Thyroid gland (tissue), 4 donors: ENCODE data around the gene HK1. TPM values are rescaled to one million over a fixed set of nuclear protein-coding genes. Genes with fewer than 3 reads are reported as not detected.
A peak's percentile ranks its signal among the peaks of the same experiment; 100 is the strongest.

Experiments used
- DNase-seq, 2 donors: peaks; one replicate each; pipeline ENCODE4 v3.0.0-alpha.2; 2019
- H3K27ac ChIP-seq, 3 donors: fragments of 200-600 bp; sonication (generic); 1 replicate in 2 of 3; 2 replicates in 1 of 3; pipeline ENCODE4 v1.5.1; 2016 to 2019; ENCODE audit warnings: mild to moderate bottlenecking in 1 of 3, moderate library complexity in 1 of 3
- H3K27me3 ChIP-seq: fragments of 200-600 bp; sonication (generic); one replicate; pipeline ENCODE4 v1.5.1; 2019
- H3K36me3 ChIP-seq, 2 donors: fragments of 200-600 bp; sonication (generic); one replicate each; pipeline ENCODE4 v1.5.1; 2016 to 2019
- H3K4me1 ChIP-seq, 2 donors: fragments of 200-600 bp; sonication (generic); one replicate each; pipeline ENCODE4 v1.5.1; 2017 to 2019
- H3K4me3 ChIP-seq, 3 donors: fragments of 200-600 bp; sonication (generic); replicated peaks in 1 of 3; 1 replicate in 2 of 3; 2 replicates in 1 of 3; pipeline ENCODE4 v1.5.1; 2016; ENCODE audit warnings: mild to moderate bottlenecking in 1 of 3
- H3K9me3 ChIP-seq: fragments of 200-600 bp; sonication (generic); one replicate; pipeline ENCODE4 v1.5.1; 2017
- POLR2A ChIP-seq, 2 donors: fragments of 450-650 bp; IDR thresholded peaks; one replicate each; pipeline ENCODE4 v1.6.1; 2017; ENCODE audit warnings: antibody characterized with exemption in 2 of 2, mild to moderate bottlenecking in 2 of 2, moderate library complexity in 1 of 2
- WGBS, 2 donors: methylation state at CpG; one replicate each; pipeline ENCODE4 v1.1.5; 2017; 5-methylcytosine and 5-hydroxymethylcytosine counted together
- intact Hi-C: fragments of 100-400 bp; cut with DNase I; formaldehyde crosslinking; loops from one replicate; pipeline ENCODE4 v1.15.1; 2023
- total RNA-seq, 4 donors: library from RNA; depleted of rRNA; stranded (reverse); fragments of >200 nt; gene quantifications; one replicate each; pipeline ENCODE4 v1.2.3, GENCODE V29; 2016
- TF ChIP-seq, protein P1 (sequence below), 6 experiments: fragments of 200-600 bp in 3 of 6; fragments of 450-650 bp in 3 of 6; sonication (generic) in 3 of 6; IDR thresholded peaks; one replicate each; pipeline ENCODE4 v1.5.1; 2016 to 2019; ENCODE audit warnings: antibody characterized with exemption in 6 of 6, mild to moderate bottlenecking in 2 of 6, inconsistent platforms in 1 of 6, moderate library complexity in 1 of 6

Gene HK1
- total RNA-seq, 4 donors from 2014 or later, result 106 to 231 (median 189) TPM

DNA sequence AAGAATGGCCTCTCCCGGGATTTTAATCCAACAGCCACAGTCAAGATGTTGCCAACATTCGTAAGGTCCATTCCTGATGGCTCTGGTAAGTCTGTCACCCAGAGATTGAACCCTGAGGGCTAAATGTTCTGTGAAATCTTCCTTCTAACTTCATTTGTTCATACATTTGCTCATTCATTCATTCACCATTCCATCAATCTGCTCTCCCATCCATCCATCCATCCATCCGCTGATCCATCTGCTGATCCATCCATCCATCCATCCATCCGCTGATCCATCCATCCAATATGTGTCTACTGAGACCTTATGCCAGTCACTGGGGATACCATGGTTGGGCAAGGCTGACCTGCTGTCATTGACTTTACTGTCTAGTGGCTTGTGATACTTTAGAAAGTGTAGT is 65.6 kb downstream of the HK1 start:
- no peak for TF ChIP-seq POLR2A (IDR thresholded peaks at IDR 0.05)
- TF ChIP-seq, protein P1, sequence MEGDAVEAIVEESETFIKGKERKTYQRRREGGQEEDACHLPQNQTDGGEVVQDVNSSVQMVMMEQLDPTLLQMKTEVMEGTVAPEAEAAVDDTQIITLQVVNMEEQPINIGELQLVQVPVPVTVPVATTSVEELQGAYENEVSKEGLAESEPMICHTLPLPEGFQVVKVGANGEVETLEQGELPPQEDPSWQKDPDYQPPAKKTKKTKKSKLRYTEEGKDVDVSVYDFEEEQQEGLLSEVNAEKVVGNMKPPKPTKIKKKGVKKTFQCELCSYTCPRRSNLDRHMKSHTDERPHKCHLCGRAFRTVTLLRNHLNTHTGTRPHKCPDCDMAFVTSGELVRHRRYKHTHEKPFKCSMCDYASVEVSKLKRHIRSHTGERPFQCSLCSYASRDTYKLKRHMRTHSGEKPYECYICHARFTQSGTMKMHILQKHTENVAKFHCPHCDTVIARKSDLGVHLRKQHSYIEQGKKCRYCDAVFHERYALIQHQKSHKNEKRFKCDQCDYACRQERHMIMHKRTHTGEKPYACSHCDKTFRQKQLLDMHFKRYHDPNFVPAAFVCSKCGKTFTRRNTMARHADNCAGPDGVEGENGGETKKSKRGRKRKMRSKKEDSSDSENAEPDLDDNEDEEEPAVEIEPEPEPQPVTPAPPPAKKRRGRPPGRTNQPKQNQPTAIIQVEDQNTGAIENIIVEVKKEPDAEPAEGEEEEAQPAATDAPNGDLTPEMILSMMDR (IDR thresholded peaks at IDR 0.05), result no peak
- DNase-seq, result no peak
- Histone ChIP-seq H3K27ac (peak overlapping the region in 2 of 3 donors; percentile 86 to 92), H3K4me3 (no peak overlapping the region), H3K27me3 (no peaks in the 10 kb centered on the region), H3K4me1 (peaks cover 64 to 80% of the 10 kb centered on the region in 2 donors), H3K36me3 (peaks cover 0 to 9% of the 10 kb centered on the region in 2 donors), H3K9me3 (no peaks in the 10 kb centered on the region)
- intact Hi-C loops, result no loop called here
- whole genome bisulfite sequencing, 2 donors, result 95 to 99% methylated on average over 4 of the region's 4 CpGs

DNA sequence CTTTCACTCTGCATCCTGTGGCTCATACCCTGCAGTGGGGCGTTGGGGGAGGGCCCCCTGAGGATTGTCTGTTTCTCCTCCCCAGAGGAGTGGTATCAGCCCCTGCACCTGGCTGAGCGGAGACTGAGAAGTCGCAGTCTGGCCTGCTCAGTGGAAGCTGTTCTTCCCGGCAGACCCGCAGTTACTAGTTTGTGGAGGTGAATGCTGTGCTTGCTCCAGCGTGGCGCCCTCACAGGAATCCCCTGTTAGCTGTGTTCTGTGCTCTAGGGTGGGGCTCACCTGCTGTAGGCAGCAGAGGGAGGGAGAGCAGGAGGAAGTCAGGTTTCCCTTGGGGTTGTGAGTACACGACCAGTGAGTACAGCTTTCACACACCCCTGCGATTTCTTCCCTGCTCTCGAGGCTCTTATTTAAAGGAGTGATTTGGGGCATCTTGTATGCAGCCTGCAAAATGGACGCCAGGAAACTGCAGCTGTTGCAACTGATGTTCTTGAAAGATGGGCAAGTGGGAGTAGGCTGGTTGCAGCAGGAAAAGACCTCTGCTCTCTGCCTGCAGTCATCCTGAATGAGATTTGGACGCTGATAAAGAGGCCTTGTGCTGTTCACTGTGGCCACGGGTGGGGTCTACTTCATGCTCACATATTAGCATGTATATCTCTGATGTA is 66.4 kb downstream of the HK1 start:
- DNase-seq, result peak; percentile 44 to 54
- peaks cover 61 to 80% of the 10 kb centered on the region in 2 donors for H3K4me1 ChIP-seq
- 50% methylated on average over 12 to 13 of the region's 13 CpGs for WGBS, 2 donors
- TF ChIP-seq, protein P1 (IDR thresholded peaks at IDR 0.05), result no peak
- H3K27me3 ChIP-seq, result no peaks in the 10 kb centered on the region
- no peaks in the 10 kb centered on the region for H3K9me3 ChIP-seq
- H3K4me3 ChIP-seq, result no peak overlapping the region
- peaks cover 0 to 9% of the 10 kb centered on the region in 2 donors for H3K36me3 ChIP-seq
- intact Hi-C loops, result no loop called here
- H3K27ac ChIP-seq, result peak overlapping the region; percentile 54 to 86 (median 60)

DNA sequence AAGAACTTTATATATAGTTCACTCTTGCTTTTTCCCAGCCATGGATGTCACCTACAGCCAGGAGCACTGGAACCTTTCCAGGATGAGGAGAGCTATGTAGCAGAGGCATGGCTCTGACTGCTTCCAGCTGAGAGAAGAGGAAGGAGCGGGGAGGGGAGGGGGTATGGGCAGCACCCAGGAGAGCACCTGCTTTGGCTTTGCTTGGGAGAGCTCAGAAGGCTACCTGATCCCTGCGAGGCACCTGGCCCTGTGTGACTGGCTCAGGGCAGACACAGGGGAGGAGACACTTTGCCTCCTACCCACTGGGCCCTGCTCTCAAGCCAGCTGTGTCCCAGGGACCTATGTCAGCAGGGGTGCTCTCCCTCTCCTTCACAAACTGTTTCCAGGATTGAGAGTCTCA is 67.1 kb downstream of the HK1 start:
- DNase-seq, result peak; percentile 97 to 98
- peak overlapping the region; percentile 86 to 88 (median 88) for H3K27ac ChIP-seq
- H3K4me1 ChIP-seq, result peaks cover 55 to 73% of the 10 kb centered on the region in 2 donors
- TF ChIP-seq POLR2A (IDR thresholded peaks at IDR 0.05), result peak in 1 of 2 donors; percentile 81
- TF ChIP-seq, protein P1 (IDR thresholded peaks at IDR 0.05), result no peak
- intact Hi-C loops, result no loop called here
- H3K27me3 ChIP-seq, result no peaks in the 10 kb centered on the region
- H3K9me3 ChIP-seq, result no peaks in the 10 kb centered on the region
- 18 to 44% methylated on average over 2 of the region's 2 CpGs for WGBS, 2 donors
- no peak overlapping the region for H3K4me3 ChIP-seq
- H3K36me3 ChIP-seq, result peaks cover 0 to 9% of the 10 kb centered on the region in 2 donors

DNA sequence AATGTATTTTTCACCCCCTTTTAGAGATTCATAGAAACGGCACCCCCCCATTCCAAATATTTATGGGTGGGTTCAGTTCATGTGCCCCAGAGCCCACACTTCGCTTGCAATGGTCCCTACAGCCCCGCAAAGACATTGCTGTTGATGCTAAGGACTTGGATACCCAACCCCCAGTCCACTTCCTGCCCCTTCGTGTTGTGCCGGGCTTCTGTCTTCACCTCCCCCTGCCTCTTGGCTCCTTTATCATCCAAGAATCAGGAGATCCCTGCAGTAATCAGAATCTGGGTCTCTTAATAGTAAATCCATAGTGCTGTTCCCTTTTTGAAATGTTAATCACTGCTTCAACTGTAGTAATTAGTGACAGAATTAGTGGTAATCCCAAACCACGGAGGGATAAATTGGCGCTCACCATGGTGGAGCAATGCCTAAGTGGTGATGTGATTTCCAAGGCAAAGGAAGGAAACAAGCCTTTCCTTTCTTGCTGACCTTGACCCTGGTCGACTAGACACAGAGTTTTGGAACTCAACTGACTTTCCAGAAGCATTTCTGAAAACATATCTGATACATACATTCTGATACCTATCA is 67.7 kb downstream of the HK1 start:
- no peak for DNase-seq
- peaks cover 0 to 9% of the 10 kb centered on the region in 2 donors for H3K36me3 ChIP-seq
- 60 to 64% methylated on average over 8 of the region's 8 CpGs for WGBS, 2 donors
- H3K4me1 ChIP-seq, result peaks cover 52 to 68% of the 10 kb centered on the region in 2 donors
- TF ChIP-seq, protein P1 (IDR thresholded peaks at IDR 0.05), result no peak
- TF ChIP-seq POLR2A (IDR thresholded peaks at IDR 0.05), result no peak
- intact Hi-C loops, result no loop called here
- H3K9me3 ChIP-seq, result no peaks in the 10 kb centered on the region
- no peaks in the 10 kb centered on the region for H3K27me3 ChIP-seq
- H3K27ac ChIP-seq, result peak overlapping the region; percentile 86 to 88 (median 88)
- H3K4me3 ChIP-seq, result no peak overlapping the region

DNA sequence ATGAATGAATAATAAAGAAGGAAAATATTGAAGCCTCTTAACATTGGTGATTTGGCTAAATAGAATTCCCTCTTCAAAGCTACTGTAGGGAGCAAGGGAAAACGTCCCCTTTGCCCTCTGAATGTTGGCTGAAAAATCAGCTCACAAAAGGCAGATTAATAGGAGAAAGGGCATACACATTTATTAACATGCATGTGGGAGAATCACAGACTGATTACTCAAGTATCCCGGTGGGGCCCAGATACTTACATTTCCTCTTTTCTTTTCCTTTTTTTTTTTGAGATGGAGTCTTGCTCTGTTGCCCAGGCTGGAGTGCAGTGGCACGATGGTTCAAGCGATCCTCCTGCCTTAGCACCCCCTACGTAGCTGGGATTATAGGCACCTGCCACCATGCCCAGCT is 68.5 kb downstream of the HK1 start:
- Histone ChIP-seq H3K4me3 (no peak overlapping the region), H3K9me3 (no peaks in the 10 kb centered on the region), H3K4me1 (peaks cover 44 to 60% of the 10 kb centered on the region in 2 donors), H3K27ac (peak overlapping the region in 2 of 3 donors; percentile 29 to 88), H3K36me3 (peaks cover 0 to 9% of the 10 kb centered on the region in 2 donors), H3K27me3 (no peaks in the 10 kb centered on the region)
- TF ChIP-seq POLR2A (IDR thresholded peaks at IDR 0.05), result no peak
- TF ChIP-seq, protein P1 (IDR thresholded peaks at IDR 0.05), result no peak
- intact Hi-C loops, result no loop called here
- no peak for DNase-seq
- 61 to 79% methylated on average over 5 of the region's 5 CpGs for WGBS, 2 donors
